COLO668 (cell line): ENCODE measurements around the gene NR4A2.
A peak's percentile ranks its signal among the peaks of the same experiment; 100 is the strongest.

ENCODE experiments used
- DNase-seq: peaks from one replicate; lab custom pipeline; 2025; ENCODE audit not compliant: unreplicated experiment; lab: John Stamatoyannopoulos, UW

NR4A2 gene

GRCh38 chr2:156332534-156333273 lies at the start of gene NR4A2:
NR4A2 (minus strand) TSS chr2:156332721; CDS start chr2:156330186, 2,535 bp downstream.
- peak; percentile 94 for DNase-seq

GRCh38 chr2:156380117-156380645 lies 47.7 kb upstream of the NR4A2 start:
- DNase-seq = no peak

DNA sequence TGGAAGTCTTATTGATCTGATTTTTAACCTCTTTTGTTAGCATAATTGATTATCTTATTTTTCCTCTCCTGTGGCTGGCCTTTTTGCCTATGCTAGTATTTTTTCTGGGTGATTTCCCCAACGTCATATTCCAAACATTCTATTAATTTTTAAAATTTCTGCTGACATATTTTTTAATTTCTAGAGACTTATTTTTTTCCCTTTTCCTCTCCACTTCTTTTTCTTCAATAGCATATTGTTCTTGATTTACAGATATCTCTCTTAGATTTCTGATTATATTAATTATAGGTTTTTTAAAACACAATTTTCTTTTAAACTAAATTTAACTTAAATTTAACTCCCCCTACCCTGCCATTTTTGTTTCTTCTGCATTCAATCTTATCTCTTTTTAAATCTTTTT lies 47.2 kb upstream of the NR4A2 start:
- DNase-seq = no peak

GRCh38 chr2:156379071-156379470 lies 46.5 kb upstream of the NR4A2 start:
- DNase-seq = no peak

- DNase-seq = no peak
Measured at GRCh38 chr2:156366753-156367152, 34.2 kb upstream of the NR4A2 start.

- DNase-seq = no peak
Measured at GRCh38 chr2:156363141-156363540, 30.6 kb upstream of the NR4A2 start.

DNA sequence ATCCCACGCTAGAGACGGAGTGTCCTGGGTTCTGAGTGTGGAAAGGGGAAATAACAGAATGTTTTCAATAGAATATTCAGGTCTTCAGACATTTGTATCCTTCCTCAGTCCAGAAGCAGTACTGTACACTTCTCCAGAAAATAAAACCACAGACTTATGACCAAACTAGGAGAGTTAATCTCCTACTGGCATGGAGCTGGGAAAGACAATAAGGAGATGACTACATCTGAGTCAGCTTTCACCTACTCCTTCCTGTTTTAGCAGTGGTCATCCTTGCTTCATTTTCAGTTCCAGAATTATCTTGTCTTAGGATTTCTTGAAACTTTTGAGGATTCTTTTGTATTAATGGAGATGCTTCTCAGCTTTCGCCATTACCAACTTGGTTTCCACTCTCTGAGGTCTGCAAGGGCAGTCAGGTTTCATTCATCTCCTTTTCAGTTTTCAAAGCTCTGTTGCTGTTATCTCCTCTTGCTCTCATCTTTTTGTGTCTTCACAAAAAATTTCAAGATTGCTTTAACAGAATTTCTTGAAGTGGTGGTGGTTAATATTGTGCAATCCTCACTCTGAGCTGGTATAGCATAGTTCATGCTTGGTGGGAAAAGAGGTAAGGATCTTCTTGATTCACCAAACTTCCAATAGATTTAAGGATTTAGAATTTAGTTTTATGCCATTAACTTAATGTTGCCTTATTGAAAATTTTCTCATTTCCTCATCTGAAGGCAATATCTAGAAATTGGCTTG lies 23.7 kb upstream of the NR4A2 start:
- no peak for DNase-seq

DNA sequence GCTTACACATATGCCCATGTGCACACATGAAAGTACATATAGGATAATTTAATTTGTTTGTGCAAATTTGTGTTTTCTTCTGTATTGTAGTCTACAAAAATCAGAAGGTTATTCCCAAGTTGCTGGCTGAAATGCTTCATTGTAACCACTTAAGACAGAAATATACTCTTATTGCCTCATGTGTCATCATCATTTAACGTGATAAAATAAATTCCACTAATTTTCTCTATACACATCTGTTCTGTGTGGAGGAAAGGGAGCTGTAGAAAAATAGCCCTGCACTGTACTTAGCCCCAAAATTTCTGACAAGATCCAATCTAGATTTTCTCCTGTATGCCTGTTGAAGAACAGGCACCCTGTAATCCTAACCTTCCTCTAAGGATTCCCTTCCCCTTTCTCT lies 20.4 kb upstream of the NR4A2 start:
- no peak for DNase-seq

GRCh38 chr2:156350374-156351142 lies 18.0 kb upstream of the NR4A2 start:
- no peak for DNase-seq

GRCh38 chr2:156349605-156350004 lies 17.1 kb upstream of the NR4A2 start:
- no peak for DNase-seq

- no peak for DNase-seq
Measured at GRCh38 chr2:156349161-156349560, 16.6 kb upstream of the NR4A2 start.

- no peak for DNase-seq
Measured at GRCh38 chr2:156347431-156347830, 14.9 kb upstream of the NR4A2 start.

GRCh38 chr2:156346731-156347130 lies 14.2 kb upstream of the NR4A2 start:
- DNase-seq = no peak

GRCh38 chr2:156345582-156345981 lies 13.1 kb upstream of the NR4A2 start:
- no peak for DNase-seq

DNA sequence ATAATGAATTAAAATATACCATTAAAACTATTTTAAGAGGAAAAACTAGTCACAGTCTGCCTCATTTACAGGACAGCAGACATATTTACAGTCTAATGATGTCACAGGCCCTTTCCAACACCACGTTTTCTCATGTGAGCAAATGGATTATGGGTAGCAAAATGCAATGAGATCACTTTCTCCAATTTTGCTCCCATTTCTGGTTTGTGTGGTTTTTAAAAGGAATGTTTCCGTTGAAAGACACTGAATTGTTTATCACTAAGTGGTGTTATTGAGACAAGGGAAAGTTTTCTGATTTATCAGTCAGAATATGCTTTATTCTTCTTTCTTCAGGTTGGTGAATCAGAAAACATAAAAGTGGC lies 11.4 kb upstream of the NR4A2 start:
- DNase-seq = no peak

DNA sequence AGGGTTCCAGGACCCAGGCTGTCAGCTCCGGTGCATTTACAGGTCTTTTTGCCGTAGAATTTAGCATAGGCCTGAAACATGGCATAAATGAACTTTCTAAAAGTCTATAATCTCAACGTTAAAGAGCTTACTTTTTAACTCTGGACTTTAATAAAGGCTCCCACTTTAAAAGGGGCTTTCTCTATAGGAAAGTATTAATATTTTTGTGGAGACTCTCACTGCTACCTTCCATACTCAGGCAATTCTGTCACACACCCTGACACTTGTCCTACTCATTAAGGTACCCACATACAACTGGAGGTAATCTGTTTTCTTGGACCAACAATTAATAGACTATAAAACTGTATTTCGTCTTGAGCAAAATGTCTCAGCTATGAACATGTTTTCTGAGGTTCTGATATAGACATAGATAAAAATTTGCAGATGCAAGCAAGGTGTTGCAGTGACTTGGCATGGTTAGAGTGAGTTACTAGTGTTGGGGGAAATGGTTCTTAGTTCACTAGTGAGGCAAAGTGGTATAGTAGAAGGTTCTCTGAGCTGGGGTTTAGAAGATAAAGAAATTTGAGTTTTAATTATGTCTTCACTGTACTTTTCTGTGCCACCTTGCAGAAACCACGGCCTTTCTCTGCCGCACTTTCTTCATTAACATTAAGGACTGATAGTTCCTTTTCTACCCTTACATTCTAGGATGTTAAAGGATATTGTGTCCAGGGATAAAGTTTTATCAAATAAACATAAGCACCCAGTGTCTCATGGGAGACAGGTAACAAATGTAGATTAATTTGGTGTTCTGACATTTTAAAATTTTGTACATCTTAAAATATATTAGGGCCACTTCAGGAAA lies 10.8 kb upstream of the NR4A2 start:
- no peak for DNase-seq

DNA sequence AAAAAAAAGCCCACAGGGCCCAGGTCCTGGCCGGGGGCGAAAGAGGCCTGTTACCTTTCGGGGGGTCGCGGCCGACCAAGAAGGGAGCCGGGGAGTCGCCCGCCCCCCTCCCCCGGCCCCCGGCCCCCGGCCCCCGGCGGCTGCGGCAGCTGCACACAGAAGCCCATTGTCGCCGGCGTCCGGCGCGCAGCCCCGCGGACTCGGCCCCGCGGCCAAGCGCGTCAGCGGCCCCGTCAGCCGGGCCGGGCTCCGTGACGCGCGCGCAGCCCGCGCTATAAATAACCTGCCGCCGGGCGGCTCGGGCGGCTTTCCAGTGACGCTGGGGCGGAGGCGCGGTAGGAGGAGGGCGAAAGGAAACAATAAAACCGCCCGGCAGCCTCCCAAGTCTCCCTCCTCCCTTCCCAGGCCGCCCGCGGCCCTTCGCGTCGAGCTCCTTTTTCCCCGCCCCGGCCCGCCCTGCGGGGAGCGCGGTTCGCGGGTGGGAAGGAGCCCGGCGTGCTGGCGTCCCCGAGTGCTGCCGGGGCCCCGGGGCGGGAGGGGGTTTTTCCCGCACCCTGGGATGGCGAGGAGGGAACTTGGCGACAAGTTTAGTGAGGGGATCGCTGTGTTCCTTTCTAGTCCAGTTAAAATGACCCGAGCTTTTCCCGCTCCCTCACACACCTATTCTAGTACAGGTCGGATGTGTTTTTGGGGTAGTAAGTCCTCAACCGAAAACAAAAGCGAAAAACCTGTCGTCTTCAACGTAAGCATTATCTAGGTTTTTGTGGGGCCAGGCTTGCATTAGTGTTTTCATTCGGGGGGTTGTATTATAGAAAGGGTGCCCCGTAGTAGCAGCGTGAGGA lies 10.0 kb upstream of the NR4A2 start:
- DNase-seq = peak; percentile 96

DNA sequence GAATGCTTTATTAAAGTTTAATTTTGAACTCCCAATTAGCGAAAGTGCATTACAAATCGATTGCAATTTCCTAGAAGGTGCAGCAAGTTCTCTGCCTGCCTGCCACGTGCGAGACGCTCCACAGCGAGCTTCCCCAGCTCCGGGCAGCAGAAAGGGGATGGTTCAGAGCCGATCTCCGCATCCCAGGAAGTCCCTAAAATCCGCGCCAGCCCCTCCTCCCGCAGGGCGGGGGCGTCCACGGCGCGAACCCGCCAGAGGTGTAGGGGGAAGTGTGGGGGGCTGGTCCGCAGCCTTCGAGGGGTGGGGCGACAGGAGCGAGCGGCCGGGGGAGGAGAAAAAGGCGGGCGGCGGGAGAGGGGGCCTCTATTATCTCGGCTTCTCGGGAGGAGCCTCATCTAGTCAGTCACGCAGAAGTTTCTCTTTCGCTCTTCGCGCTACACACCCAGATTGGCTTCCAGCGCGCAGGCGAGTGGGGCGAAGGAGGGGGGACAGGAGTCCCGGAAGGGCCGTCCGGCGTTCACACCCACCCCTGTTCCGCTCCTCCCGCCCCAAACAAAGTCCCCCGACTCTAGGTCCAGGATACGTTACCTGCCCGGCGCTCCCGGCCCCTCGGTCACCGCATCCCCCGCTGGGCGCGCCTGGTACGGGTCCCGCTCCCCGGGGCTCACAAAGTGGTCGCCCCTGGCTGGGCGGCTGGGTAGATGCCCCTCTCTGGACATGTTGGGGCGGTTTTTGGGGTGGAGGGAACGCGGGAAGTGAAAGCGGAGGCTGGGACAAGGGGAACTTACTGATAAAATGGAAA lies 9.1 kb upstream of the NR4A2 start:
- DNase-seq = peak; percentile 98
